COR-L47 (cell line): ENCODE results near the gene PCP4L1.
"Not testable (repeated sequence)": the region's sequence is repeated elsewhere in the genome, so short reads cannot be mapped to it uniquely, and the experiment has no call there.

ENCODE experiments used
- DNase-seq: peaks from one replicate; lab custom pipeline; 2025; lab: John Stamatoyannopoulos, UW

PCP4L1 gene

GRCh38 chr1:161229896-161230295, 28.6 kb upstream of the PCP4L1 start:
- no peak for DNase-seq

GRCh38 chr1:161230762-161231161, 27.8 kb upstream of the PCP4L1 start:
- no peak for DNase-seq

DNA sequence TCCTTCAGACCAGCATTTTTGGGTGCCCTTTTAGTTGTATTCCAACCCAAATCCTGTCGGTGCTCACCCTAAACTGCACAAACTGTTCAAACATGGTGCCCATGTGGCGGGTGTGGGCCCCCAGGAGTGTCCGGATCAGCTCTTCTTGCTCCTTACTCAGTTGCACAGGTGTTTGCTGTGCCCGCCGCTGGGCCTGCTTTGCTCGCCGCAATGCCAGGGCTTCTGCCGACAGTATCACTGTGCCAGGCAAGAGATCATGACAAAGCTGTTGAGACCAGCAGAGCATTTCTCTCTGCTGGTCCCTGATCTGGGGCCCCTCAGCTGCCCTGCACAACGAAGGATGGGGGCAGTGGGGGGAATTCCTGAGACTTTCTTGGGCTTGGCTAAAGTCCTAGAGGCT, 25.4 kb upstream of the PCP4L1 start:
- DNase-seq, result no peak

GRCh38 chr1:161235957-161236775, 22.4 kb upstream of the PCP4L1 start:
- DNase-seq, result no peak

DNA sequence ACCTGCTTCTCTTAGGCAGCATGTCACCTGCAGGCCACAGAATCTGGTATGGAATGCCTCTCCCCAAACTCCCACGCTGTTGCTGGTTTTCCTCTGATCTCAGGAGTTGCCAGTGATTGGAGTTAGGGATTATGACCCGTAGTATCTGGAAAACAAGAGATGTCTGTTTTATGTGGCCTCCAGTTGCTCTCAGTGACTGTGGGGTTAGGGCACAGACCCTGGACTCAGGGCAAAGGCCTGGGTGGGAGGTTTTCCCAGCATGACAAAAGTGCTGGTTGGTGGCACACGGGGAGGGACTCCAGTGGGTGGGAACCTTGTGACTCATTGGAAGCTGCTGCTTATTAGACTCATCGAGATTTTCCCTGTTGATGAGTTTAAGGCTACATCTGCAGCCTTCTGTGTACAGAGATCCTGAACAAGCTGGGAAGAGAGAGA, 20.5 kb upstream of the PCP4L1 start, which contains the start of gene NR1I3:
NR1I3 (minus strand) TSS at position 165 of the 435 bp plus-strand sequence. CDS start 1,638 bp downstream, outside the sequence.
- DNase-seq, result no peak

DNA sequence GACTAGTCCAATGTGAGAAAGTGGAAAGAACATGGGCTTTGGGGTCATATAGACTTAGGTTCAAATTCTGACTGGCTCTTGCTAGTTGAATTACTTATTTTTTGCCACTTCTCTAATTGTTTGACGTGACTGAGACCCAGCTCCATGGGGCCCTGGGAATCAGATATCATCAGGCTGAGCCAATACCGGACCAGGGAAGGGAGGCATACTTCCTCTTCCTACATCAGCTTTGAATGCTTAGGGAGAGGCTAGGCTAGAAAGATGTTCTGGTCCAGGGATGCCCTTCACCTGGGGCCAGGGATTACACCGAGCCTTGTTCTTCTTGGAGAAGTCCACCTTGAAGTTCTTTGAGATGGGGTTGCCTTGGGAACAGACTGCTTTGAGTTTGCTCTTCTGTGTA, 16.9 kb upstream of the PCP4L1 start:
- DNase-seq, result no peak

DNA sequence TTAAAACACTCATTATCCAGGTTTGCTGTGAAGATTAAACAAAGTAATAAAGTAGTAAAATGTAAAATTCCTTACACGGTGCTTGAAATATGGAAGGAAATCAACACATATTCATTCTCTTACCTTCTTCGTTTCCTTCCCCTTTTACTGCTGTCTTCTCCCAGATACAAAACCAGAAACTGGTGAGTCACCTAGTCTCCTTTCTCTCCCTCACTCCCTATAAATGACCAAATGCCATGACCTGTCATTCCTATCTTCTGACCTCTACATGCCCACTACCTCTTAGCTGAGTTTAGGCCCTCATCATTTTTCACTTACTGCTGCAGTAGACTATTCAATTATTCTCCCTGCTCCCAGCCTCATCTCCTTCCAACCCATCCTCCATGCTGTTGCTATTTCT, 16.2 kb upstream of the PCP4L1 start:
- DNase-seq, result no peak

DNA sequence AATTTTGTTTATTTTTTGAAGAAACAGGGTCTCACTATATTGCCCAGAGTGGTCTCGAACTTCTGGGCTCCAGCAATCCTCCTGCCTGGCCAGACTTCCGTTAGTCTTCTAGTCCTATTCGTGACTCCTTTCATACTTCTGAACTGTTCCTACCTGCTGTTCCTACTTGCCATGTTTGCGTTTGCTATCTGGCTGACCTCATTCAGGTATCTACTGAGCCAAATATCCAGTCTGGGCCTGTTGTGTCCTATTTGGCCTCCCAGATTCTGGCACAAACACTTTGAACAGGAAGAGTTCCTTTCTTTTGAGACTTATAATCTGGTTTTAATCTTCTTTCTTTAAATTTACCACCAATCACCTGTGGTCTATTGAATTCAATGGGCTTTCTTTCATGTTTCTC, 13.7 kb upstream of the PCP4L1 start:
- no peak for DNase-seq

DNA sequence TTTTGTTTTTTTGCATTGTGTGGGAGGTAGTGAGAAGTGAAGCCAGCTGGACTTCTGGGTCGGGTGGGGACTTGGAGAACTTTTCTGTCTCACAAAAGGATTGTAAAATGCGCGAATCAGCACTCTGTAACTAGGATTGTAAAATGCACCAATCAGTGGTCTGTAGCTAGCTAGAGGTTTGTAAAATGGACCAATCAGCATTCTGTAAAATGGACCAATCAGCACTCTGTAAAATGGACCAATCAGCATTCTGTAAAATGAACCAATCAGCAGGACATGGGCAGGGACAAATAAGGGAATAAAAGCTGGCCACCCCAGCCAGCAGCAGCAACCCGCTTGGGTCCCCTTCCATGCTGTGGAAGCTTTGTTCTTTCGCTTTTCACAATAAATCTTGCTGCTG, 8.4 kb upstream of the PCP4L1 start:
- DNase-seq, result not testable (repeated sequence)

- no peak for DNase-seq
Observed at GRCh38 chr1:161250829-161251228, 7.7 kb upstream of the PCP4L1 start.

- DNase-seq, result no peak
Observed at GRCh38 chr1:161251579-161251978, 7.0 kb upstream of the PCP4L1 start.

DNA sequence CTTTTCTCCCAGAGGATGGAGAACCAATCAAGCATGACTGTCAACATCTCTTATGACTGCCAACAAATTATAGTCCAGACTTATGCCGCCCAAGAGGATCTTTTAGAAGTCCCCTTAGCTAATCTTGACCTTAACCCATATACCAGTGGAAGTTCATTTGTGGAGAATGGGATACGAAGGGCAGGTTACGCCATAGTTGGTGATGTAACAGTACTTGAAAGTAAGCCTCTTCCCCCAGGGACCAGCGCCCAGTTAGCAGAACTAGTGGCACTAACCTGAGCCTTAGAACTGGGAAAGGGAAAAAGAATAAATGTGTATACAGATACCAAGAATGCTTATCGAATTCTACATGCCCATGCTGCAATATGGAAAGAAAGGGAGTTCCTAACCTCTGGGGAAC, 3.2 kb upstream of the PCP4L1 start:
- not testable (repeated sequence) for DNase-seq

GRCh38 chr1:161255955-161256520, 2.5 kb upstream of the PCP4L1 start:
- not testable (repeated sequence) for DNase-seq

- DNase-seq, result not testable (repeated sequence)
Observed at GRCh38 chr1:161257109-161257508, 1.4 kb upstream of the PCP4L1 start.

GRCh38 chr1:161259345-161259702, 779 bp downstream of the PCP4L1 start:
- DNase-seq, result no peak

- DNase-seq, result no peak
Observed at GRCh38 chr1:161259765-161260164, 1.2 kb downstream of the PCP4L1 start.

GRCh38 chr1:161260376-161261260, 2.1 kb downstream of the PCP4L1 start:
- no peak for DNase-seq

DNA sequence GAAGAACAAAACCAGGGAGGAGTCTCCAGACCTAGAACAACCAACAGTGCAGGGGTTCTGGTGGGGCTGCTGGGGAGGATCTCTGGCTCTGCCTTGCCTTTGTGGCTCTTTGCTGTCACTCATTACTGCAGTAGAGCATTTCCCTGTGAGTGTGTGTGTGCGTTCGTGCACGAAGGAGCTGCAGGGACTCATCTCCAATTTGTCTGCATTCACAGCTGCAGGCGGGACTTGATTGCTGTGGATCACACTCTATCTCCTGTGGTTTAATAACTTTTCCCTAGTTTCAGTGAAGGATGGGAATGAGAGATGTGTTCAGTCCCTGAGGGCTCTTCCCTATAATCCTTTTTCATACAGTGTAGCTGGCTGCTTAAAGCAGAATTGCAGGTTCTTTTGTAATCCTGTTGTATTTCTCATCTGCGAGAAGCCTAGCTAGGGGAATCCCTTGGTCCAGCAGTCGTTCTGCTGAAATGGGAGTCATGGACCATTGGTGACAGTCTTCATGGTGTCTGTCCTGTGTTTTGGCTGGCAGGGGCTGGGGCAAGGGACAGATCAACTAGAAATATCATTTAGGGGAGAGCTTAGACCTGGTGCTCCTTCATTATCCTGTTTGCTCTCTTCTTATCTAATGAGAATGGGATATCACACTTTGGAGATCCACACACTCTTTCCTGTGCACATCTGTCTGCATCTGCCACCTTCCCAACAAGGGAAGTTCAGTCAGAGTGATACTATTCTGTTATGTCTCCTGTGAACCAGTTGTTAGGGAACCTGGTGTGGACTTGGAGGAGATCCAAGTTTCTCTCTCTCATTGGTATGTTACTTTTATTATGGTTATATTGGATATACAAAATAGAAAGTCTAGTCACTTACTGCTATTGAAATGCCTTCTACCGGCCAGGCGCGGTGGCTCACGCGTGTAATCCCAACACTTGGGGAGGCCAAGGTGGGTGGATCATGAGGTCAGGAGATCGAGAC, 3.0 kb downstream of the PCP4L1 start:
- DNase-seq, result peak; percentile 1

DNA sequence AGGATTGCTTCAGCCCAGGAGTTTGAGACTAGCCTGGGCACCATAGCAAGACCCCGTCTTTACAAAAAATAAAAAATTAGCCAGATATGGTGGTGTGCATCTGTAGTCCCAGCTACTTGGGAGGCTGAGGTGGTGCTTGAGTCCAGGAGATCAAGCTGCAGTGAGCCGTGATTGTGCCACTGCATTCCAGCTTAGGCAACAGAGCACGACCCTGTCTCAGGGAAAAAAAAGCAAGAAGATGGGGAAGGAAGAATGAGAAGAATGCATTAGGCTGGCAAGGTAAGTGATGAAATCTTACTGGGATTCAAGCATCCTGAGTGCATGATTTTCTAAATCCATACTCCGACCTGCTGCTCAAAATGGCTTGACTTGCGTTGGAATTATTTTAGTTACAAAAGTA, 6.8 kb downstream of the PCP4L1 start:
- no peak for DNase-seq

DNA sequence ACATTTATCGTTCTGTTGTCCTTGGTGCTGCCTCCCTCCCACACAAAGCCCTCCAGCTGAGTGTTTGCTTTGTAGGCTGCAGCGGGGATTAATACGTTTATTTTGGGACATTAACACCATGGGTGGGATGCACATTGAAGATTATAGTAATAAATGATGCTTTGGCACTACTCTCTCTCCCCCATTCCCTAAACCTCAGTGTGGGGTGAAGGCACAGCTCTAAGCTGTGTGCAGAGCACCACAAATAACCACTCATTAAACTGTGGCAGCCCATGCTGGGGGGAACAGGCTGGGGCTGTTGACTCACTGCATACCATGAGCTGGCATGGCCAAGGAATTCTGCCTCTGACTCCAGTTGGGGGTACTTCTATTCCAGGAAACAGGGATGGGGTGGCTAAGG, 7.7 kb downstream of the PCP4L1 start:
- peak; percentile 46 for DNase-seq

DNA sequence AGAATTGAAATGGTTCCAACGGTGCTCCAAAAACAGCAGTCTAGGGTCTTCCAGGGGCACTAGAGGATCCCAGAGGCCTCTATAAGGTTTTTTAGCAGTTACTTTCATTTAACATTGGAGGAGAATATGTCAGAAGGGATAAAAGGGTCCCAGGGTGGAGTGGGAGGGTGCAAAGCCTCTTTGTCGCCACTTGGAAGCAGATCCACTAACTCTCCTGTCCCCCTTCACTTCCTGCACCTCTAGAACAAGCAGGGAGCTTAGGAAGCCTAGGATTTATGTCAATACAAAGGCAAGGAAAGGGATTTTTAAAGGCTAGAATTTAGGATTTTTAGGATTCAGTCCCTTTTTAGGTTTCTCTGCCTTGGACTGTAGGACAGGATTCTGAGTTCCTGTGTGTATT, 8.3 kb downstream of the PCP4L1 start:
- no peak for DNase-seq
